ENCODE measurements around the gene PTX3.

The PTX3 gene

DNA sequence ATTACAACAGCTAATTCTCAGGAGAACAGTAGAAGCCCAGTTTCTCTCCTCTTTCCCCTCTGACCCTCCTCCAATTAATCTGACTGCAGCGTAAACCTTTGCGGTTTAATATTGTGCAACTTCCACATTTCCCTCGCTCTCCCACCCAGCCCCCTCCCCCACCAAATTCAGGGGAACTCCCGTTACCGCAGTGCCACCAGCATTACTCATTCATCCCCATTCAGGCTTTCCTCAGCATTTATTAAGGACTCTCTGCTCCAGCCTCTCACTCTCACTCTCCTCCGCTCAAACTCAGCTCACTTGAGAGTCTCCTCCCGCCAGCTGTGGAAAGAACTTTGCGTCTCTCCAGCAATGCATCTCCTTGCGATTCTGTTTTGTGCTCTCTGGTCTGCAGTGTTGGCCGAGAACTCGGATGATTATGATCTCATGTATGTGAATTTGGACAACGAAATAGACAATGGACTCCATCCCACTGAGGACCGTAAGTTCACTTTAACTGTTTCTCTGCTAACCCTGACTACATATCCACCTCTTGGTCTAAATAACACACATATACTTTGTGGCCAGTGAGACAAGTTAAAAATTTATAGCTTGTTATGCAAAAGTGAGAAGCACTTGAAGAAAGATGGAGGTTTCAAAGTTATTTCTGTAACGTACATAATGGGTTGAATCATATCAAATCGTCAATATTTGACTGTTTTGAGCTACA lies at the start of gene PTX3:
Gene PTX3 (plus strand): TSS at position 268 of the 709 bp plus-strand sequence. CDS start 84 bp downstream, at position 352.
- DNase-seq, result no peak

DNA sequence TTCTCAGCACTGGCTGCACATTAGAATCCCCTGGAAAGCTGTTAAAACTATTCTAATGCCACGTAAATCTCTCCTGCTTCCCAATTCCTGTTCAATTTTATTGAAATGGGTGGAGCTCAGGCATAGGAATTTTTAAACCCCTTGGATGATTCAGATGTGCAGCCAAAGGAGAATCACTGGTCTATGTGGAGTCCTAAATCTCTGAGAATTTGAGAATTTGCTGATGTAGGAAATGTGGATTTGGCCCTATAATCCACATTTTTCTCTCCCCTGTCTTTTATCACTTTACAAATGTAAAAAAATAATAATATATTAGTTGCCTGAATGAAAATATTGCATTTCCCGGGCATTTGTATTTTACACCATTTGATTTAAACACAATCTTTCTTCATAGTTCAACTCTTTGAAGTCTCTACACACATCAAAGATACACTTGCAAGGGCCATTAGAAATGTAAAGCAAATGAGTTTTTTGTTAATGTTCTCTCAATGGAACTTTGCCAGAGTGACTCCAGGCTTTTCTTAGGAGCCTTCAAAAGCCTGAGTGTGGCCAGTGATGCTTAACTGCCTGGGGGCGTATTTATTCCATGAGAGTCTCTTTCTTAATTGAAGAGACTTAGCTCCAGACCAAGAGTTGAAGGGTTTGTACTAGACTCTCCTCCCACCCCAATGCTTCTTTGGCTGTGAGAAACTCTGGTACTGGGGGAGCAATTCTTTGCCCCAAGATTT lies 48.8 kb upstream of the PTX3 start:
- no peak for DNase-seq

DNA sequence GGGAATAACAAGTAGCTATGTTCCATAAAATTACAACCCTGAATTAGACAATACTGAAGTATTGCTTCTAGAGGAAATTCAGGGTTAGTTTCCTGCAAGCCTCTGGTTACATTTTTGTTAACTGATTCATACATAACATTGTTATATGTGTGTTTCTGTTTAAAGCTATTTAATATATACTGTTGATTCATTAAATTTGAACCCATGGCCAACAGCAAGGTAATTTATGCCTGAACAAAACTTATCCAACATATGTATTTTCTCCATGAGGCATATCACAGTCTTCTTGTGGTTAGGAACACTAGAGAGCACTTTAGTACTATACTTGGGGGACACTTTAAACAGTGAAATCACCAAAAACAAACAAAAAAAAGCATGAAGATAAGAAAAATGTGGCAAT lies 47.7 kb upstream of the PTX3 start:
- no peak for DNase-seq

DNA sequence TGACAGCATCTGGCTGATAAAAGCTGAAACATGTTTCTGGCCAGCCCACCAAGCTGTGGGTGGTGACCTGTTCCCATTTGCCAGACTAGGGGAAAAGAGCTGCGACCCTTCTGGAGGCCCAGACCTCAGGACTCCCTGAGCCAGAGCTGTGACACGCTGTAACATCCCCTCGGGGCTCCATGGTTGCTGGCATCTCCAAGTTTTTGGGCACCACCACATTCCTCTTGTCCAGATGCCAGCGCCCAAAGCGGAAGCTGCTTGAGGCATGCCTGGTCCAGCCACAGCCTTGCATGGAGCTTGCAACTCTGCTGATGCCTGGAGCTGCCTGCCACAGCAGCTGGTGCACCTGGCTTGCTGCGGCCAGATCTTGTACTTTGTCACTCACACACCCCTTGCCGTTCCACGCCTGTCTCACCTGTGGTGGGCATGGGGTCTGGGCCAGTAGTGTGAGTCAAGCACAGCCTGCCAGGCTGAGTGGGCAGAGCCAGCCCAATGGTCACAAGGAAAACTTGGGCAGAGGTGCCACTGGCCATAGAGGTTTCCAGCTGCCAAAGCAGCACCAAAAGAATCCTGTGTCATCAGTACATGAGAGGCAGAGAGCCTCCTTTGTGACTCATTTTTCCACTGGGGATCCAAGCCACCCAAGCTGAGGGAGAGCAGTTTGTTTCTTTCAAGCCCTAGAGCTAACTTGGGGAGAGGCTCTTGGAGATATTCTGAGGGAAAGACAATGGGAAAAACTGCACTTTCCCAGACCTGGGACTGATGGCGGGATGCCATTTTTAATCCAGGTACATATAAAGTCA lies 45.7 kb upstream of the PTX3 start:
- no peak for DNase-seq

DNA sequence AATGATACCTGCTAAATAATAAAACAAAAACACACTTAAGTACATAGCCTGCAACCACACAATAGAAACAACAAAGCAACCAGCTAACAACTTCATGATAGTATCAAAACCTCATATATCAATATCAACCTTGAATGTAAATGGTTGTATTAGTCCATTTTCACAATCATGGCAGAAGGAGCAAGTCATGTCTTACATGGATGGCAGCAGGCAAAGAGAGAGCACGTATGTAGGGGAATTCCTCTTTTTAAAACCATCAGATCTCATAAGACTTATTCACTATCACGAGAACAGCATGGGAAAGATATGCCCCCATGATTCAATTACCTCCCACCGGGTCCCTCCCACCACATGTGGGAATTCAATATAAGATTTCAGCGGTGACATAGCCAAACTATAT lies 44.5 kb upstream of the PTX3 start:
- no peak for DNase-seq

DNA sequence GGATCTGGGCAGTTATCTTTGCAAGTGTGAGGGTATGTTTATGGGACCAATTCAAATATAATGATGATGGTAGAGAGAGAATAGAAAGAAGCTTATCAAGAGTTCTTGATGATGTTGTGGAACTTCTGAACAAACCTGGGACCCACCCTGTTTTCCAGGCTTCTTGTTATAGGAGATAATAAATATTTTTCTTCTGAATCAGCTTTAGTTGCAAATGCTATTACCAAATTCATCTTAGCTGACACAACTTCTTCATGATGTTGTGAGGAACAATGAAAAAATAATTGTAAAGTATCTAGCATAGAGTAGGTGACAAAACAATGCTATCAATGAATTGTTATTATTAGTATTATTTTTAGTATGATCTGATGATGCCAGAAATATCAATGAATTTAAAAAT lies 43.5 kb upstream of the PTX3 start:
- DNase-seq, result no peak

DNA sequence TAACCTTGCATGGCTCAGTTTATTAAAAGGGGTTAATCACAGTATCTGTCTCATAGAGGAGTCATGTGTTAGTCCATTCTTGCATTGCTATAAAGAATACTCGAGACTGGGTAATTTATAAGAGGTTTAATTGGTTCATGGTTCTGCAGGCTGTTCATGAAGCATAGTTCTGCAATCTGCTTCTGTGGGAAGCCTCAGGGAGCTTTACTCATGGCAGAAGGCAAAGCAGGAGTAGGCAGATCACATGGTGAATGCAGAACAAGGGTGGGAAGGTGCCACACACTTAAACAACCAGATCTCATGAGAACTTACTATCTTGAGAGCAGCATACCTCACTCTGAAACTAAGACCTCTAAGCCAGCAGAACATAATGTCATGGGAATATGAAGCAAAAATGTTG lies 42.2 kb upstream of the PTX3 start:
- DNase-seq, result no peak

DNA sequence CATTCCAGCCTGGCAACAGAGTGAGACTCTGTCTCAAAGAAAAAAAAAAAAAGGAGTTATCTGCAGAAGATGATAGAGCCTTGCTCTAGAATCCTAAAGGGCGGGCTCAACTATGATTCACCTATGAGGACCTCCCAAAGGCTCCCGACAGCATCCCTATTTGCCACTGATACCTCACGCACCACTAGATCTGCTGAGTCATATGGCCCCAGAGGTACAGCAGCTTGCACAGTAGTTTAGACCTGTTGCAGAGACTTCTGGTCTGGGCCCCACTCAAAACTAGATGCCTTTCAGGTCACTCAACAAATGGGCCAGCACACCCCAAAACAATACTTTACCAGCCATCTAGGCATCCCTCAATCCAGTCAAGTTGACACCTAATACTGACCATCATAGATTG lies 38.1 kb upstream of the PTX3 start:
- no peak for DNase-seq

DNA sequence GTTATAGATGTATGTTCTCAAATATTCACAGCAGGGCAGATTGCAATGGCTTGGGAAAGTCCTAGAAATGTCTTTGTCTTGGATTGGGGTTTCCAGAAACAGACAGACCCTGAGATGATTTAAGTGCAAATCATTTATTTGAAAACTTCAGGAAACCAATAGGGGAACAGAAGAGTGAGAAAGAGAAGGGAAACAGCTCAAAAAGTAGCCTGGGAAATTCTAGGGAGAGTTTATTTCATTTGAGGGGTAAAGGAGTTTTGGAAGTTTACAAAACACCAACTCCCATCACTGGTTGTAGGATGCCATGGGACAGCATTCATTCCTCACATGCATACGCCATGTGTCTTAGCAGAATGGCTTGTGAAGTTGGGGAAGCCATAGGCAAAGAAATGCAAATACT lies 32.3 kb upstream of the PTX3 start:
- no peak for DNase-seq

DNA sequence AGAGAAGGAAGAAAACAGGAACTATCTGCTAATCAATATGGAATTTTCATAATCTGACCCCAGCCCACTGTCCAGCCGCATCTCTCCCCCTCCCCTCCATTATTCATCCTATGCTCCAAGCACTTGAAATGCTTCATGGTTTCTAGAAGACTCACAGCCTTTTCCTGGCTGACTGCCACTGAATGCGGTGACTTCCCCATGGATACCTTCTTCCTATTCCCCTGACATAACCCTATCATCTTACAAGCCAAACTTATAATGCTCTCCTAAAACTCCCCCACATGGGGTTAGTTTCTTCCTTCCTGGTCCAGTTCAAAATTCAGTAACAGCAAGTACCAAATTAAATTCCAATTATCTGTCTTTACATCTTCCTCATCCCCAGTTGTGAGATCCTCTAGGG lies 31.2 kb upstream of the PTX3 start:
- DNase-seq, result no peak

DNA sequence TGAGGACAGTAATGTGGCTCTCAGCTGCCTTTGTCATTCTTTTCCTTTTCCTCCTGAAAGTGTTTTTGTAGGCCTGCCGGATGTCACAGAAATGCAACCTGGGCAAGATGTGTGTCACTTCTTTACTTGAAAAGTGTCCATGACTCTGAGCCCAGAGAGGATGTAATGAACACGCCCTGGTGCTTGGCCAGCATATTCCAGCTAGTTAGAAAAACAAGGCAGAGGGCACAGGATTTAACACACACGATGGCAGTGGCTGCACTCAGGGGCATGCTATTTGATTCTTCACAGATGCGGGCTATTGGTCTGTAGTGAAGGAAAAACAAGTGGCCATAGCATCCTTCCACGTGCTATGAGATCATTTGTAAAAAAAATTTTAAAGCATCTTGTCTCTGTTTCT lies 30.3 kb upstream of the PTX3 start:
- no peak for DNase-seq

DNA sequence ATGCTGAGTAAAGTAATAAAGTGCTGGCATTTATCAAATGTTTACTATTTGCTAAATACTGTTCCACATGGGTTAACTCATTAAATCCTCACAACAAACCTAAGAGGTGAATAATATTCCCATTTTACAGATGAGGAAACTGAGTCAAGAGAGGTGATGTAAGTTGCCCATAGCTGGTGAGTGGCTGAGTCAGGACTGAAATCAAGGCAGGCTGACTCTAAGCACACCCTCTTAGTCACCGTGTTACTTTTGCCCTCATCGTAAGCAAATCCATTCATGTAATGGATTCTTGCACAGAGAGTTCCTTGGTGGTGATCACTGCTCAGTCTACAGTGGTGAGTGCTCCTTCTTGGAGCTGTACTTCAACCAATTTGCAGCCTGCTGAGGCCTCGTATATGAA lies 28.9 kb upstream of the PTX3 start:
- DNase-seq, result no peak

DNA sequence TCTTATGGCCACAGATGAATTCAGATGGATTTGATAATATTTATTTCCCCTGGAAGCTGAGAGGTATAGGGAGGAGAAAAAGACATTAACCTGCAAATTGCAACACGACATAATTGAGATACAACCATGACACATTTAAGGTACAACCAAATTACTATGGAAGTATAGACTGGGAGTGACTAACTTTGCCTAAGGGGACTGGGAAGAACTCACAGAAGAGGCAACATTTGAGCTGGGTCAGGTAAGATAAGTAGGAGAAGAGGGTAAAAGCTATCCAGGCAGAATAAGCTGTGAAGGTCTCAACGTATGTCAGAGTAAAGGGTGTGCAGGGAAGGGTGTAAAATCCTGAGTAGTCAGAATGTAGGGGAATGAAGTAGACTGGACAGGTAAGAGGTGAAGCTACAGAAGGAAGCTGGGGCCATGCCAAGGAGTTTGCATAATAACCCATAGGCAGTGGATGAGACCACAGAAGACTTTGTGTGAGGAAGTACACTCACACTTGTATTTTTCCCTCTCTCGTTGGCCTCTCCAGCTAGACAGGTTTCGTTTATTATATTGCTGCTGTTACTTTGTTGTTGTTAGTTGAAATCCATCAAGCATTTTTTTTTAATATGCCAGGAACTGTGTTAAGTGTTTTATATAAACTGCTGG lies 28.0 kb upstream of the PTX3 start:
- no peak for DNase-seq

DNA sequence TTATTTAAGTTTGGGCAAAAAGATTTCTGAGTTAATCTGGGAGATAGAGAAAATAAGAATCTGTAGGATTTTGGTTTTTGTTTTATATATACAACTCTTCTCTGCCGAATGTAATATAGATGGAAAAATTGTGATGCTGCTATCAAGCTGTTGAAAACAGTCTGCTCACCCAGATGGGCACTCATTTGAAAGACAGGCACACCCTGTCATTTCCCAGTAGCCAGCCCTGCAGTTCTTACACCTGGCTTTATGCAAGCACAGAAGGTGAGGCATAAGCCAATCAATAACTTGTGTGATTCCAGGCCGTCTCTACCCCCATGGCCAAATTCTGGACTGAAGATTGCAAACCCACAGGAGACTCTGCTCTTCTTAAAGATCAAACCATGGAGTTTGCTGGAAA lies 27.1 kb upstream of the PTX3 start:
- no peak for DNase-seq

DNA sequence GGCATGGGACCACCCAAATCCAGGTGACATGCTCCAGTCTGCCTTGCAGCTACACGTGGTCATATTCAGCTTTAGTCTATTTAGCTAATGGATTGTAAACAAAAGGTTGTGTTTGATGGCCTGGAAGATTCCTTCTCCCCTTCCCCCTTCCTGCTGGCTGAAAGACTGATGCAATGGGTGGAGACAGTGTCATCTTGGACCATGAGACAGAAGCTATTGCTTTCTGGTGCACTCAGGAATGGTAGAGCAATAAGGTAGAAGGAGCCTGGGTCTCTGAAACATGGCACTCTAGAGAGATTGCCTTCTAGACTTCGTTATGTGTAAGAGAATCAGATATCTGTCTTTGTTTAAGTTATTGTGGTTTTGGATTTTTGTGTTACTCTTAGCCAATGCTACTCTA lies 25.7 kb upstream of the PTX3 start:
- no peak for DNase-seq

DNA sequence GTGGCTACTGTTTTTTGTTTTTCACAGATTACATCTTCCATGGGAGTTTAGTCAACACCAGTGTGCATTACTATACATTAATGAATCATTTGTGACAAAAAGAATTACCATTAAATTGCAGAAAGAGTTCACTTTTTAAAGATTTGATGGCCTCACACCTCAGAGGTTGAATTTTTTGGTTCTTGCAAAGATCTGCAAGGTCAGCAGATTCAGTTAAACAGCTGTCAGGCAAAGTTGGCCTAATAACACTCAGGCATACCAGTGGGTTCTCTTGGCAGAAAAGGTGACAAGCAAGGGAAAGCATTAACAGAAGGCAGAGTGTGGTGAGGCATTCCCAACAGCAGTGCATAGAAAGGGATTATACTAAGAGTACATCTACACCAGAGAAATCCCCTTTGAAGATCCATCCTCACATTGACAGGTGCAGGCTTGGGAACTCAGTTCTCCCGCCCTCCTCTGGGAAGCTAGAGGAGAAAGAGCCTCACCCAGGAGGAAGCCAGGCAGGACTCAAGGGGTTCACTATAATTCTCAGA lies 24.3 kb upstream of the PTX3 start:
- no peak for DNase-seq

DNA sequence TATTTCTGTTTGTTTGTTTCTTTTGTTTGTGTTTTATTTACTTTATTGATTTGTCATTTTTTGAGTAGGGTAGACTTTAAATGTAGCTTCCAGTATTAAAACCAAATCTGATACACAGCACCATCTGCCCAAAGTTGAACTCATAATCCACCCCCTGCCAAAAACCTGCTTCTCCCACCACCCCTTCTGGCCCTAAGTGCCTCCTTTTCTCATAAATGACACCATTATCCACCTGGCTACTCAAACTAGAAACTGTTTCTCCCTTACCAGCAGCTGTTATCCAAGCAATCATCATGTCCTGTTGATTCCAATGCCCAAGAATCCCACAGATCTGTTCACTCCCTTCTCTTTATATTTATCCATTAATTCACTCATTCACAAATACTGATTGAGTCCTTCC lies 21.8 kb upstream of the PTX3 start:
- DNase-seq, result no peak

DNA sequence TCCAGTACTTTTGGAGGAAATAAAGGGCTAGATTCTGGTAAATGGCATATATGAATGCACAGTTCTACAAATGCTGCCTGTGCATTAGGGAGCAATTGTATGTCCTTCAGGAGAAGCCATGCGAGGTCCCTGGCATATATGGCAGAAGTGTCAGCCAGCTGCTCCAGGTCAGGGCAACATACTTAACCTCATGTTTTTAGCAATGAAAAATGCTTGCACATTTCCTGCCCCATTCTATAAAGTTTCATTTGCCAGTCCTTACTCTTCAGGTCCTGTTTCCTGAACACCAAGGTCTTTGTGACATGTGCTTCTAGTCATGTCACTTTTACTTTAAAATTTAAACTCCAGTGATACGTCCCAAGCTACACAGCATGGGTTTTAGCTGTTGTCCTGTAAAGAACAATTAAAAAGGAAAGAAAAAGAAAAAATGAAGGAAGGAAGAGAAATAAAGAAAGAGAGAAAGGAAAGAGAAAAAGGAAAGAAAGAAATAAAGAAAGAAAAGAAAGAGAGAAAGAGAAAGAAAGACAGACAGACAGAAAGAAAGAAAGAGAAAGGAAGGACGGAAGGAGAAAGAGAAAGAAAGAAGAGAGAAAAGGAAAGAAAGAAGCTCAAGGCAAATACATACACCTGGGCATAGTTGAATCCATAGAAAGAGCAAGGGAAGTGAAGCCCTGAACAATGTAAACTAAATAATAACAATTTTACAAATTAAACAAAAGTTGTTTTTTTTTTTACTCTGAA lies 20.1 kb upstream of the PTX3 start:
- no peak for DNase-seq

DNA sequence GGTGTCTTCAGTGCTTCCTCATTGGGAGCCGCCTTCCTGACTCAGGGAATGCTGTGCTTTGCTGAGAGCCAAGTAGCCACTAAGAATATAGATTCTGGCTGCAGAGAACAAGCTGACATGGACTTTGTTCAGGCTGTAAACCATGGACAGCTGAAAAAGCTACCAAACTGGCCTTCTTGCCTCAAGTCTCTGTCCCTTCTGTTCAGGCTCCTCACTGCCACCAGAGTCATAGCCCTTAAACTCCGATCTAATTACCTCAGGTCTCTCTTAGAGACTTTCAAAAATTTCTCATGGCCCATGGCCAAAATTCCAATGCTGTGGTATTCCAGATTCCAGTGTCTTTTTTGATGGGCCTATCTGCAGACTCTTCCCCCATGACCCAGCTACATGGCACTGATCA lies 19.4 kb upstream of the PTX3 start:
- DNase-seq, result no peak

DNA sequence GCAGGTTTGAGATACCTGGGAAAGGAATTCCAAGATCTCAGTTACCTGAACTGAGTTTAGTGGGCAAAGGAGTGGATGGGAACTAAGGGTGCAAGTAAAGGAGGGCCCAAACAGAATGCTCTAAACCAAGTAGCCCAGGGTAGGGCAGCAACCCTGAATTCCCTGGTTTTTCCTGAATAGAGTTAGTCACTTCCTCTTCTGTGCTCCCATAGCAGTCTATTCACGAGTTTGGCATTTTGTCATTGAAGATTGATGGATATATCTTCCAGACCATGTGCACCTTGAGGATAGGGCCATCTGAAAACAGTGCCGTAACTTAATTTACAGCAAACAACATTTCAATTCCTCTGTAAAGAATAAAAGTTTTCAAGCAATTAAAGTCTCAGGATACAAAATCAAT lies 18.5 kb upstream of the PTX3 start:
- DNase-seq, result no peak

DNA sequence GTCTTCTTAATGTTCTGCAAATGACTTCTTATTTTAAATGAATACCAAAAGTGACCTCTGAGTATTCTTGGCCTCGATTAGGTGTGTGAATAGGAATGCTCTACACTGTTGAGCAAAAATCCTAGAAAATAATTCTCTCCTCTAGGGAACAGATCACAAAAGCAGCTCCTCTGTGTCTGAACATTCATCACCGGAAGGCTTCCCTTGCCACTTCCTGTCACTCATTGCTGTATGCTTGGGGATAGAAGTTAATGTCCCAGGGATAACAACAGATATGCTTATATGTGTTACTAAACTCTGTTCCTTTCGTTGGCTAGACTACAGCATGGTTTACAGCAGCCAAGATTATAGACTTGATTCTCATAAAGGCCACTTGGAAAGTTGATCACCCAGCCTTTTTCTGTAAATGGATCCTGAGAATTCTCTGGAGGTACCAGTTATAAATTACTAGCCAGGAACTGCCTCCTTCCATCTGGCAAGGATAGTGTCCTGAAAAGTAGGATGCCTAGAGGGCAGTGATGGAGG lies 16.0 kb upstream of the PTX3 start:
- no peak for DNase-seq

DNA sequence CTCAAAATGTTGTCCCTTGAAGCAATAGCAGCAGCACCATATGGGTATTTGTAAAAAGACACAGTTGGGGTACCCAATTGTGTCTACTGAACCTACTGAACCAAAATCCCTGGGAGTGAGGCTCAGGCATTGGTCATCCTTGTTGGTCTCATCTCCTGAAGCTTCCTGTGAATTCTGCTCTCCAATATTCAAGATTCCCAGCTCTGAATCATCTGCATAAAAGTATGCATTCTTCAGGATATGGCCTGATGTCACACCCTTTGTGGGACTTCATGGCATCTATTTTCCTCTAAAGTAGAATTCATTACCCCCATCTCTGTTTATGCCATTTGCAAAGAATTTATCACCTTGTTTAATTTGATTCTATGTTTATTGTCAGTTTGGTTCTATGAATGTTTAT lies 13.3 kb upstream of the PTX3 start:
- no peak for DNase-seq
